SK-N-MC (cell line): Measurements from ENCODE around the gene GAL3ST1.

Experiments used
- EZH2 ChIP-seq: fragments of 200-600 bp; sonication (generic); IDR thresholded peaks from one replicate; pipeline ENCODE4 v1.6.1; 2017; ENCODE audit warnings: antibody characterized with exemption
- POLR2AphosphoS5 ChIP-seq: IDR thresholded peaks from 2 replicates; pipeline ENCODE4 v1.6.1; 2012; ENCODE audit warnings: mild to moderate bottlenecking, low read depth, low read length, borderline replicate concordance

GRCh38 chr22:30539368-30539767, 35.1 kb downstream of the GAL3ST1 start:
- no peak for TF ChIP-seq POLR2AphosphoS5
- no peak for TF ChIP-seq EZH2
